HCT116 (cell line): ENCODE data around the gene INSRR. TPM values are rescaled to one million over a fixed set of nuclear protein-coding genes. Genes with fewer than 3 reads are reported as not detected.

Experiments used
- ATAC-seq: fragments of 200-7000 bp; cut with Tn5 transposase; 2 replicates; pipeline ENCODE4 v1.9.1; 2020; ENCODE audit warnings: mild to moderate bottlenecking, moderate library complexity
- BruUV-seq: library from RNA; stranded (reverse); fragments of 400-500 nt; replicated peaks from 2 replicates; lab custom pipeline; 2021; lab: Mats Ljungman, UMichigan
- CTCF ChIA-PET: fragments of 300-600 bp; sonication (Branson Sonifier 250); formaldehyde crosslinking; loops from one replicate; lab custom pipeline; 2021; ENCODE audit warnings: antibody characterized with exemption; lab: Charles Lee
- POLR2A ChIA-PET: fragments of 300-600, 350-600 bp; sonication (Branson Sonifier 250); formaldehyde crosslinking; loops from one replicate; lab custom pipeline; 2021; ENCODE audit warnings: antibody characterized with exemption; lab: Charles Lee
- RAD21 ChIA-PET, 2 experiments: fragments of 300-600 bp; sonication (Branson Sonifier 250); formaldehyde crosslinking; loops; one replicate each; lab custom pipeline; 2023; ENCODE audit warnings: low total read pairs in 2 of 2; ENCODE audit not compliant: uncharacterized antibody in 2 of 2, unreplicated experiment in 2 of 2, low non-redundant PET in 1 of 2; lab: Charles Lee
- DNase-seq: peaks from one replicate; pipeline ENCODE4 v3.0.0-alpha.2; 2010; ENCODE audit warnings: low read depth, low spot score
- H2AFZ ChIP-seq: fragments of 200-600 bp; shearing (Covaris generic), sonication (generic); 2 replicates; pipeline ENCODE4 v1.6.1; 2017; ENCODE audit warnings: low read depth, mixed run types, mixed read lengths, antibody characterized with exemption, low read length; ENCODE audit not compliant: poor library complexity, severe bottlenecking
- H3K27ac ChIP-seq: 2 replicates; pipeline ENCODE4 v1.5.1; 2012; ENCODE audit warnings: low read depth, low read length
- H3K27me3 ChIP-seq: fragments of 200-600 bp; sonication (generic); 2 replicates; pipeline ENCODE4 v1.6.1; 2016; ENCODE audit warnings: mixed run types, low read length, mixed read lengths; ENCODE audit not compliant: insufficient read depth
- H3K36me3 ChIP-seq, 2 experiments: fragments of 200-500 bp in 1 of 2; fragments of 200-600 bp in 1 of 2; sonication (Bioruptor generic) in 1 of 2; sonication (generic) in 1 of 2; 2 replicates each; pipeline versions ENCODE4 v1.5.1 to v1.6.1; 2014 to 2016; ENCODE audit warnings: low read length in 2 of 2, inconsistent platforms in 1 of 2, mixed read lengths in 1 of 2, mixed run types in 1 of 2; ENCODE audit not compliant: insufficient read depth in 2 of 2, control insufficient read depth in 1 of 2
- H3K4me1 ChIP-seq, 2 experiments: fragments of 200-600 bp in 1 of 2; sonication (generic) in 1 of 2; 2 replicates each; pipeline versions ENCODE4 v1.5.1 to v1.6.1; 2012 to 2017; ENCODE audit warnings: low read length in 2 of 2, inconsistent platforms in 1 of 2, mild to moderate bottlenecking in 1 of 2, mixed read lengths in 1 of 2, mixed run types in 1 of 2, moderate library complexity in 1 of 2; ENCODE audit not compliant: insufficient read depth in 2 of 2, control insufficient read depth in 1 of 2
- H3K4me2 ChIP-seq: fragments of 200-600 bp; sonication (generic); 2 replicates; pipeline ENCODE4 v1.6.1; 2017; ENCODE audit warnings: mixed run types, low read length, mixed read lengths
- H3K4me3 ChIP-seq, 2 experiments: fragments of 200-600 bp in 1 of 2; sonication (generic) in 1 of 2; replicated peaks in 1 of 2; 2 replicates each; pipeline ENCODE4 v1.5.1; 2011 to 2016; ENCODE audit warnings: low read length in 2 of 2, control low read depth in 1 of 2, low read depth in 1 of 2, mild to moderate bottlenecking in 1 of 2, mixed read lengths in 1 of 2, mixed run types in 1 of 2
- H3K79me2 ChIP-seq: fragments of 200-600 bp; sonication (generic); 2 replicates; pipeline ENCODE4 v1.6.1; 2017; ENCODE audit warnings: mild to moderate bottlenecking, mixed run types, low read length, moderate library complexity, mixed read lengths; ENCODE audit not compliant: insufficient read depth
- H3K9ac ChIP-seq: fragments of 200-600 bp; sonication (generic); 2 replicates; pipeline ENCODE4 v1.6.1; 2016; ENCODE audit warnings: low read length, mixed read lengths
- H3K9me2 ChIP-seq: fragments of 200-600 bp; sonication (generic), shearing (Covaris generic); 2 replicates; pipeline ENCODE4 v1.6.1; 2017; ENCODE audit warnings: mixed run types, mild to moderate bottlenecking, moderate library complexity; ENCODE audit not compliant: insufficient read depth
- H3K9me3 ChIP-seq, 2 experiments: fragments of 200-500 bp in 1 of 2; fragments of 200-600 bp in 1 of 2; sonication (Bioruptor generic) in 1 of 2; sonication (generic) in 1 of 2; 2 replicates each; pipeline ENCODE4 v1.6.1; 2014 to 2017; ENCODE audit warnings: low read length in 2 of 2, mixed read lengths in 2 of 2, inconsistent platforms in 1 of 2, low read depth in 1 of 2, mild to moderate bottlenecking in 1 of 2, mixed run types in 1 of 2, moderate library complexity in 1 of 2; ENCODE audit not compliant: control insufficient read depth in 1 of 2, insufficient read depth in 1 of 2
- H4K20me1 ChIP-seq: fragments of 200-600 bp; sonication (generic), shearing (Covaris generic); 2 replicates; pipeline ENCODE4 v1.6.1; 2017; ENCODE audit warnings: mixed run types, mild to moderate bottlenecking, moderate library complexity; ENCODE audit not compliant: insufficient read depth
- JUND ChIP-seq: IDR thresholded peaks from 2 replicates; pipeline ENCODE4 v1.6.1; 2012
- intact Hi-C: fragments of 100-400 bp; cut with micrococcal nuclease; formaldehyde crosslinking; loops from 2 replicates; pipeline ENCODE4 v1.10.0; 2022
- total RNA-seq: library from RNA; stranded (reverse); gene quantifications from one replicate; pipeline ENCODE4 v1.2.1, GENCODE V29; 2021; ENCODE audit not compliant: unreplicated experiment
- TF ChIP-seq, protein P1 (sequence below): IDR thresholded peaks from 2 replicates; pipeline ENCODE4 v1.6.1; 2012; ENCODE audit warnings: low read depth
- TF ChIP-seq, protein P2 (sequence below): IDR thresholded peaks from 2 replicates; pipeline ENCODE4 v1.6.1; 2012

INSRR gene
- total RNA-seq, 1 experiment from 2014 or later = not detected

DNA sequence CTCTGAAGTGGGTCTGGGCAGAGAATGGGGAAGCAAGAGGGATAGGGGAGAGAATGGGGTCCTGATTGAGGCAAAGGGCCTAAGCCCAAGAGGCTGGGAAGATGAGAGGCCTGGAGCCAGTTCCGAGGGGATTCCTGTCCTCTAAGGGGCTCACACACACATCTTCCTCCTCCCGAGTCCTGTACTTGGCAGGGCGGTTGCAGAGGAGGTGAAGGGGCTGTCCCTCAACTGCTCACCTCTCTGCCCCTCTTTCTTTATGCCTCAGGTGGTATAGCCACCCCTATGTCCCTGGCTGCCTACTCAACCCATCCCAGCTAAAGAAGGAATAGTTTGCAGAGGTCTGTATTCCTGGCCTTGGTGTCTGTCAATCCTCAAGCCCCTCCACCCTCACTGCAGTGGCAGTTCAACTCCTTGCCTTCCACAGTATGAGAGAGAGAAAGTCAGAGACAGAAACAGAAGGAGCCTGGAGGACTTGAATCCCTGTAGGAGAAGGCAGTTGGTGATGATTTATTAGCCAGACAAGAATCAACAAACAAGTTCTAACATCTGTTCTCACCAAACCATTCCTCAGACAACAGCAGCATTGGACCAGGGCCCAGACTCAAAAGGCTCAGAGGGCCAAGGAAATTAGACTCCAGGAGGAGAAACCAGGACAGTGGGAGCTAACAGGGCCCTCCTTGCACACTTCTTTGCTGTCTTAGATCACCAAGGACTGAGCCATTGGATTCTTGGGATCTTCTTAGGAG, 53.0 kb downstream of the INSRR start:
- no TSS peak for BruUV-seq

More for the DNA sequence above, 53.0 kb downstream of the INSRR start:
- H3K9ac ChIP-seq = no peak overlapping the region
- no peak overlapping the region for H2AFZ ChIP-seq
- ChIA-PET POLR2A (interaction anchor here (1.2 kb wide), 1 partner anchor 8 kb away, joined by 3 read pairs; no protein-coding TSS in a partner anchor), CTCF (no interaction called here), RAD21 (no interaction called here)
- no peak overlapping the region for H3K4me3 ChIP-seq
- no peaks in the 10 kb centered on the region for H3K79me2 ChIP-seq
- intact Hi-C loops = no loop called here
- no peaks in the 10 kb centered on the region for H3K4me1 ChIP-seq
- H3K4me2 ChIP-seq = no peak overlapping the region
- H3K36me3 ChIP-seq = peaks cover 0 to 4% of the 10 kb centered on the region in 2 experiments; a peak in 2 of 4 replicates
- no peak for DNase-seq
- no peaks in the 10 kb centered on the region for H4K20me1 ChIP-seq
- TF ChIP-seq, protein P1, sequence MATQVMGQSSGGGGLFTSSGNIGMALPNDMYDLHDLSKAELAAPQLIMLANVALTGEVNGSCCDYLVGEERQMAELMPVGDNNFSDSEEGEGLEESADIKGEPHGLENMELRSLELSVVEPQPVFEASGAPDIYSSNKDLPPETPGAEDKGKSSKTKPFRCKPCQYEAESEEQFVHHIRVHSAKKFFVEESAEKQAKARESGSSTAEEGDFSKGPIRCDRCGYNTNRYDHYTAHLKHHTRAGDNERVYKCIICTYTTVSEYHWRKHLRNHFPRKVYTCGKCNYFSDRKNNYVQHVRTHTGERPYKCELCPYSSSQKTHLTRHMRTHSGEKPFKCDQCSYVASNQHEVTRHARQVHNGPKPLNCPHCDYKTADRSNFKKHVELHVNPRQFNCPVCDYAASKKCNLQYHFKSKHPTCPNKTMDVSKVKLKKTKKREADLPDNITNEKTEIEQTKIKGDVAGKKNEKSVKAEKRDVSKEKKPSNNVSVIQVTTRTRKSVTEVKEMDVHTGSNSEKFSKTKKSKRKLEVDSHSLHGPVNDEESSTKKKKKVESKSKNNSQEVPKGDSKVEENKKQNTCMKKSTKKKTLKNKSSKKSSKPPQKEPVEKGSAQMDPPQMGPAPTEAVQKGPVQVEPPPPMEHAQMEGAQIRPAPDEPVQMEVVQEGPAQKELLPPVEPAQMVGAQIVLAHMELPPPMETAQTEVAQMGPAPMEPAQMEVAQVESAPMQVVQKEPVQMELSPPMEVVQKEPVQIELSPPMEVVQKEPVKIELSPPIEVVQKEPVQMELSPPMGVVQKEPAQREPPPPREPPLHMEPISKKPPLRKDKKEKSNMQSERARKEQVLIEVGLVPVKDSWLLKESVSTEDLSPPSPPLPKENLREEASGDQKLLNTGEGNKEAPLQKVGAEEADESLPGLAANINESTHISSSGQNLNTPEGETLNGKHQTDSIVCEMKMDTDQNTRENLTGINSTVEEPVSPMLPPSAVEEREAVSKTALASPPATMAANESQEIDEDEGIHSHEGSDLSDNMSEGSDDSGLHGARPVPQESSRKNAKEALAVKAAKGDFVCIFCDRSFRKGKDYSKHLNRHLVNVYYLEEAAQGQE = no peak
- no peak for TF ChIP-seq JUND
- TF ChIP-seq, protein P2, sequence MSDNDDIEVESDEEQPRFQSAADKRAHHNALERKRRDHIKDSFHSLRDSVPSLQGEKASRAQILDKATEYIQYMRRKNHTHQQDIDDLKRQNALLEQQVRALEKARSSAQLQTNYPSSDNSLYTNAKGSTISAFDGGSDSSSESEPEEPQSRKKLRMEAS = no peak
- H3K9me3 ChIP-seq = no peaks in the 10 kb centered on the region
- H3K9me2 ChIP-seq = no peaks in the 10 kb centered on the region
- H3K27ac ChIP-seq = no peak overlapping the region
- no peak for ATAC-seq
- no peaks in the 10 kb centered on the region for H3K27me3 ChIP-seq
